ENCODE results near the gene CELSR1.

- TF ChIP-seq CTCF (IDR thresholded peaks at IDR 0.05) (no peak), POLR2A (IDR thresholded peaks at IDR 0.05) (no peak), EP300 (IDR thresholded peaks at IDR 0.05) (no peak)
These were observed 30.8 kb upstream of the CELSR1 start for GRCh38 chr22:46568102-46568809.

Data from ovary (tissue), 3 donors.